NT2/D1 (cell line): ENCODE measurements around the gene RPTOR.

Source experiments
- SUZ12 ChIP-seq: IDR thresholded peaks from 2 replicates; pipeline ENCODE4 v1.6.1; 2011; ENCODE audit not compliant: insufficient read length, insufficient read depth; ENCODE audit errors: extremely low read depth
- ZNF274 ChIP-seq: IDR thresholded peaks from 2 replicates; pipeline ENCODE4 v1.6.1; 2011; ENCODE audit warnings: mild to moderate bottlenecking, low read depth, low read length

- TF ChIP-seq ZNF274 (no peak), SUZ12 (no peak)
These were observed 228.2 kb downstream of the RPTOR start for GRCh38 chr17:80772906-80773242.
